SK-N-SH (cell line): ENCODE data around the gene FAM120A. TPM values are rescaled to one million over a fixed set of nuclear protein-coding genes. Genes with fewer than 3 reads are reported as not detected.

ENCODE experiments used
- CTCF ChIA-PET: fragments of 300-600, 350-600 bp; formaldehyde crosslinking; extraction: SDS; loops from one replicate; lab custom pipeline; 2021; lab: Yijun Ruan, JAX
- POLR2A ChIA-PET: fragments of 350-600 bp; sonication (Branson Sonifier 250); formaldehyde crosslinking; extraction: SDS; loops from one replicate; lab custom pipeline; 2020; ENCODE audit warnings: antibody characterized with exemption, inconsistent platforms; lab: Yijun Ruan, JAX
- DNase-seq: peaks from one replicate; pipeline ENCODE4 v3.0.0; 2012
- H2AFZ ChIP-seq: fragments of 200-600 bp; sonication (generic); 2 replicates; pipeline ENCODE4 v1.8.1; 2016; ENCODE audit warnings: antibody characterized with exemption, mild to moderate bottlenecking, low read depth
- H3F3A ChIP-seq: fragments of 200-600 bp; sonication (generic); replicated peaks from 2 replicates; pipeline ENCODE3; 2016; ENCODE audit warnings: antibody characterized with exemption, mild to moderate bottlenecking; ENCODE audit not compliant: insufficient read depth
- H3K27ac ChIP-seq, 2 experiments: fragments of 200-500 bp in 1 of 2; fragments of 200-600 bp in 1 of 2; sonication (Bioruptor generic) in 1 of 2; sonication (generic), shearing (Covaris generic) in 1 of 2; 2 replicates each; pipeline versions ENCODE4 v1.5.1 to v1.6.1; 2014 to 2016; ENCODE audit warnings: low read depth in 2 of 2, inconsistent platforms in 1 of 2, low read length in 1 of 2, mild to moderate bottlenecking in 1 of 2, mixed read lengths in 1 of 2
- H3K27me3 ChIP-seq: fragments of 200-600 bp; sonication (generic), shearing (Covaris generic); 2 replicates; pipeline ENCODE4 v1.6.1; 2016; ENCODE audit warnings: mixed run types; ENCODE audit not compliant: insufficient read depth
- H3K36me3 ChIP-seq, 2 experiments: fragments of 200-500 bp in 1 of 2; fragments of 200-600 bp in 1 of 2; sonication (Bioruptor generic) in 1 of 2; sonication (generic) in 1 of 2; replicated peaks in 1 of 2; 2 replicates each; pipeline versions ENCODE3 to v1.5.1; 2014 to 2016; ENCODE audit warnings: low read length in 1 of 2, mild to moderate bottlenecking in 1 of 2; ENCODE audit not compliant: insufficient read depth in 2 of 2, control insufficient read depth in 1 of 2
- H3K4me1 ChIP-seq, 2 experiments: fragments of 200-500 bp in 1 of 2; fragments of 200-600 bp in 1 of 2; sonication (Bioruptor generic) in 1 of 2; sonication (generic), shearing (Covaris generic) in 1 of 2; 2 replicates each; pipeline versions ENCODE4 v1.5.1 to v1.6.1; 2014 to 2016; ENCODE audit warnings: low read depth in 1 of 2, low read length in 1 of 2, mixed run types in 1 of 2; ENCODE audit not compliant: insufficient read depth in 2 of 2, control insufficient read depth in 1 of 2
- H3K4me2 ChIP-seq: fragments of 200-600 bp; sonication (generic), shearing (Covaris generic); 2 replicates; pipeline ENCODE4 v1.6.1; 2017; ENCODE audit warnings: mixed run types
- H3K4me3 ChIP-seq, 2 experiments: fragments of 200-500 bp in 1 of 2; fragments of 200-600 bp in 1 of 2; sonication (Bioruptor generic) in 1 of 2; sonication (generic), shearing (Covaris generic) in 1 of 2; 2 replicates each; pipeline versions ENCODE4 v1.5.1 to v1.8.1; 2014 to 2016; ENCODE audit warnings: low read depth in 2 of 2, inconsistent platforms in 1 of 2, low read length in 1 of 2, mild to moderate bottlenecking in 1 of 2, mixed read lengths in 1 of 2, moderate library complexity in 1 of 2
- H3K79me2 ChIP-seq: fragments of 200-600 bp; sonication (generic); 2 replicates; pipeline ENCODE4 v1.8.1; 2017; ENCODE audit warnings: mild to moderate bottlenecking; ENCODE audit not compliant: insufficient read depth
- H3K9ac ChIP-seq: fragments of 200-600 bp; sonication (generic); 2 replicates; pipeline ENCODE4 v1.6.1; 2017; ENCODE audit warnings: mixed run types
- H3K9me2 ChIP-seq: fragments of 200-600 bp; sonication (generic); 2 replicates; pipeline ENCODE4 v1.6.1; 2017; ENCODE audit warnings: mixed run types
- H3K9me3 ChIP-seq: fragments of 200-600 bp; sonication (generic); 2 replicates; pipeline ENCODE4 v1.6.1; 2017; ENCODE audit warnings: mixed run types, mild to moderate bottlenecking, moderate library complexity
- H4K20me1 ChIP-seq: fragments of 200-600 bp; sonication (generic); 2 replicates; pipeline ENCODE4 v1.6.1; 2017; ENCODE audit warnings: mild to moderate bottlenecking, mixed run types; ENCODE audit not compliant: insufficient read depth
- CHD2 ChIP-seq: fragments of 150-350 bp; IDR thresholded peaks from 2 replicates; pipeline ENCODE4 v1.6.1; 2018; ENCODE audit warnings: low read length; ENCODE audit not compliant: partially characterized antibody
- ELF1 ChIP-seq: IDR thresholded peaks from 2 replicates; pipeline ENCODE4 v1.4.0; 2012
- EZH2phosphoT487 ChIP-seq: fragments of 200-600 bp; sonication (generic); IDR thresholded peaks from 2 replicates; pipeline ENCODE4 v1.6.1; 2017; ENCODE audit warnings: low read depth, mixed run types, mild to moderate bottlenecking, antibody characterized with exemption, moderate library complexity, borderline replicate concordance
- FOSL2 ChIP-seq: IDR thresholded peaks from 2 replicates; pipeline ENCODE4 v1.4.0; 2012; ENCODE audit warnings: low read depth, mild to moderate bottlenecking, moderate library complexity, borderline replicate concordance
- FOXJ3 ChIP-seq: sonication (generic); formaldehyde crosslinking; IDR thresholded peaks from 2 replicates; pipeline ENCODE4 v1.5.1; 2020; ENCODE audit warnings: mild to moderate bottlenecking, missing genetic modification reagents
- GABPA ChIP-seq: IDR thresholded peaks from 2 replicates; pipeline ENCODE4 v1.4.0; 2012; ENCODE audit warnings: low read depth, mild to moderate bottlenecking
- GATA2 ChIP-seq: sonication (generic); formaldehyde crosslinking; IDR thresholded peaks from 2 replicates; pipeline ENCODE4 v1.5.0; 2020; ENCODE audit warnings: mild to moderate bottlenecking, missing genetic modification reagents
- NRF1 ChIP-seq: IDR thresholded peaks from 2 replicates; pipeline ENCODE4 v1.6.1; 2012; ENCODE audit warnings: low read depth, mild to moderate bottlenecking, low read length
- RFX5 ChIP-seq: IDR thresholded peaks from 2 replicates; pipeline ENCODE4 v1.6.1; 2012; ENCODE audit warnings: mild to moderate bottlenecking, improper control_type of control experiment, low read length
- RXRA ChIP-seq: IDR thresholded peaks from 2 replicates; pipeline ENCODE4 v1.4.0; 2012; ENCODE audit warnings: low read depth, mild to moderate bottlenecking, borderline replicate concordance
- SIN3A ChIP-seq: IDR thresholded peaks from 2 replicates; pipeline ENCODE4 v1.6.1; 2012; ENCODE audit warnings: low read depth, mild to moderate bottlenecking, low read length, moderate library complexity, borderline replicate concordance
- SMC3 ChIP-seq: IDR thresholded peaks from 2 replicates; pipeline ENCODE4 v1.6.1; 2012; ENCODE audit warnings: low read depth, low read length, improper control_type of control experiment
- TEAD4 ChIP-seq: IDR thresholded peaks from 2 replicates; pipeline ENCODE4 v1.4.0; 2012; ENCODE audit warnings: mild to moderate bottlenecking, borderline replicate concordance; ENCODE audit not compliant: insufficient read depth
- WGBS: methylation state at CpG from one replicate; pipeline ENCODE4 v1.1.6; 2017; ENCODE audit warnings: low lambda C conversion rate; 5-methylcytosine and 5-hydroxymethylcytosine counted together
- polyA plus RNA-seq, 3 experiments: library from polyadenylated mRNA; depleted of rRNA; stranded (reverse); fragments of >200 nt; gene quantifications; 2 replicates each; pipeline ENCODE4 v1.2.3, GENCODE V29; 2012
- TF ChIP-seq, protein P1 (sequence below): IDR thresholded peaks from 2 replicates; pipeline ENCODE4 v1.6.1; 2012; ENCODE audit warnings: mild to moderate bottlenecking, low read depth, low read length, moderate library complexity
- TF ChIP-seq, protein P2 (sequence below): IDR thresholded peaks from 2 replicates; pipeline ENCODE4; 2012
- TF ChIP-seq, protein P3 (sequence below): IDR thresholded peaks from 2 replicates; pipeline ENCODE4 v1.4.0; 2012; ENCODE audit warnings: low read depth, borderline replicate concordance
- TF ChIP-seq, protein P4 (sequence below): fragments of 150-350 bp; IDR thresholded peaks from 2 replicates; pipeline ENCODE4 v1.6.1; 2017; ENCODE audit warnings: antibody characterized with exemption, low read length, low read depth, borderline replicate concordance
- TF ChIP-seq, protein P5 (sequence below): IDR thresholded peaks from 2 replicates; pipeline ENCODE4 v1.4.0; 2012; ENCODE audit warnings: low read depth
- TF ChIP-seq, protein P6 (sequence below): fragments of 150-350 bp; IDR thresholded peaks from 2 replicates; pipeline ENCODE4 v1.6.1; 2016; ENCODE audit warnings: mild to moderate bottlenecking, low read depth, low read length

FAM120A gene
- polyA plus RNA-seq, 1 of the 3 experiments (the other 2 are of a cell fraction), result 58.6 TPM

DNA sequence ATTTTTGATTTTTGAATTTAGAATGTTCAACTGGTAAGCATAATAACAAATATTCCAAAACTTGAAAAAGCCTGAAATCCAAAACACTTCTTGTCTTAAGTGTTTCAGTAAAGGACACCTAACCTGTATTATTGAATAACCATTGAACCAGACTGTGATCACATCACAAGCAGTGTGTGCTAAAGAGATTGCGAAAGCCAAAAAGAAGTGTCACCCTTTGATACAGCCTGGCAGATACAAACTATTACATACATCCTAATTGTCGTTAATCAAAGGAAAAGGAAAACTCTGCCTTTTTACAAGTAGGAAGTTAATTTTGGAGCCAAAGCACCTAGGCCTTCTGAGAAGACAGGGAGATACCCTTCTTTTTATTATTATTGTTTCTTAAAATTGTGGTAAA, 10.3 kb downstream of the FAM120A start:
- no peak overlapping the region for H3K4me3 ChIP-seq
- no peaks in the 10 kb centered on the region for H3K27me3 ChIP-seq
- H4K20me1 ChIP-seq, result peaks cover 73% of the 10 kb centered on the region
- WGBS, result 96% methylated on average over 2 of the region's 2 CpGs
- H3K4me1 ChIP-seq, result peaks cover 21 to 23% of the 10 kb centered on the region in 2 experiments; a peak in 3 of 4 replicates
- no peak overlapping the region for H3K9ac ChIP-seq
- H2AFZ ChIP-seq, result no peak overlapping the region
- no peak overlapping the region for H3K27ac ChIP-seq
- CTCF ChIA-PET, result no interaction called here
- peaks cover 0 to 3% of the 10 kb centered on the region in 2 experiments for H3K36me3 ChIP-seq
- no peak for DNase-seq
- no peaks in the 10 kb centered on the region for H3K9me2 ChIP-seq
- H3F3A ChIP-seq, result no peaks in the 10 kb centered on the region
- H3K9me3 ChIP-seq, result no peaks in the 10 kb centered on the region
- POLR2A ChIA-PET, result no interaction called here
- H3K79me2 ChIP-seq, result peaks cover 100% of the 10 kb centered on the region
- TF ChIP-seq GABPA (no peak), SIN3A (no peak), FOSL2 (no peak), TEAD4 (no peak), NRF1 (no peak)
- TF ChIP-seq, protein P1, sequence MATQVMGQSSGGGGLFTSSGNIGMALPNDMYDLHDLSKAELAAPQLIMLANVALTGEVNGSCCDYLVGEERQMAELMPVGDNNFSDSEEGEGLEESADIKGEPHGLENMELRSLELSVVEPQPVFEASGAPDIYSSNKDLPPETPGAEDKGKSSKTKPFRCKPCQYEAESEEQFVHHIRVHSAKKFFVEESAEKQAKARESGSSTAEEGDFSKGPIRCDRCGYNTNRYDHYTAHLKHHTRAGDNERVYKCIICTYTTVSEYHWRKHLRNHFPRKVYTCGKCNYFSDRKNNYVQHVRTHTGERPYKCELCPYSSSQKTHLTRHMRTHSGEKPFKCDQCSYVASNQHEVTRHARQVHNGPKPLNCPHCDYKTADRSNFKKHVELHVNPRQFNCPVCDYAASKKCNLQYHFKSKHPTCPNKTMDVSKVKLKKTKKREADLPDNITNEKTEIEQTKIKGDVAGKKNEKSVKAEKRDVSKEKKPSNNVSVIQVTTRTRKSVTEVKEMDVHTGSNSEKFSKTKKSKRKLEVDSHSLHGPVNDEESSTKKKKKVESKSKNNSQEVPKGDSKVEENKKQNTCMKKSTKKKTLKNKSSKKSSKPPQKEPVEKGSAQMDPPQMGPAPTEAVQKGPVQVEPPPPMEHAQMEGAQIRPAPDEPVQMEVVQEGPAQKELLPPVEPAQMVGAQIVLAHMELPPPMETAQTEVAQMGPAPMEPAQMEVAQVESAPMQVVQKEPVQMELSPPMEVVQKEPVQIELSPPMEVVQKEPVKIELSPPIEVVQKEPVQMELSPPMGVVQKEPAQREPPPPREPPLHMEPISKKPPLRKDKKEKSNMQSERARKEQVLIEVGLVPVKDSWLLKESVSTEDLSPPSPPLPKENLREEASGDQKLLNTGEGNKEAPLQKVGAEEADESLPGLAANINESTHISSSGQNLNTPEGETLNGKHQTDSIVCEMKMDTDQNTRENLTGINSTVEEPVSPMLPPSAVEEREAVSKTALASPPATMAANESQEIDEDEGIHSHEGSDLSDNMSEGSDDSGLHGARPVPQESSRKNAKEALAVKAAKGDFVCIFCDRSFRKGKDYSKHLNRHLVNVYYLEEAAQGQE, result no peak
- TF ChIP-seq, protein P2, sequence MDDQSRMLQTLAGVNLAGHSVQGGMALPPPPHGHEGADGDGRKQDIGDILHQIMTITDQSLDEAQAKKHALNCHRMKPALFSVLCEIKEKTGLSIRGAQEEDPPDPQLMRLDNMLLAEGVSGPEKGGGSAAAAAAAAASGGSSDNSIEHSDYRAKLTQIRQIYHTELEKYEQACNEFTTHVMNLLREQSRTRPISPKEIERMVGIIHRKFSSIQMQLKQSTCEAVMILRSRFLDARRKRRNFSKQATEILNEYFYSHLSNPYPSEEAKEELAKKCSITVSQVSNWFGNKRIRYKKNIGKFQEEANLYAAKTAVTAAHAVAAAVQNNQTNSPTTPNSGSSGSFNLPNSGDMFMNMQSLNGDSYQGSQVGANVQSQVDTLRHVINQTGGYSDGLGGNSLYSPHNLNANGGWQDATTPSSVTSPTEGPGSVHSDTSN, result no peak
- no peak overlapping the region for H3K4me2 ChIP-seq

DNA sequence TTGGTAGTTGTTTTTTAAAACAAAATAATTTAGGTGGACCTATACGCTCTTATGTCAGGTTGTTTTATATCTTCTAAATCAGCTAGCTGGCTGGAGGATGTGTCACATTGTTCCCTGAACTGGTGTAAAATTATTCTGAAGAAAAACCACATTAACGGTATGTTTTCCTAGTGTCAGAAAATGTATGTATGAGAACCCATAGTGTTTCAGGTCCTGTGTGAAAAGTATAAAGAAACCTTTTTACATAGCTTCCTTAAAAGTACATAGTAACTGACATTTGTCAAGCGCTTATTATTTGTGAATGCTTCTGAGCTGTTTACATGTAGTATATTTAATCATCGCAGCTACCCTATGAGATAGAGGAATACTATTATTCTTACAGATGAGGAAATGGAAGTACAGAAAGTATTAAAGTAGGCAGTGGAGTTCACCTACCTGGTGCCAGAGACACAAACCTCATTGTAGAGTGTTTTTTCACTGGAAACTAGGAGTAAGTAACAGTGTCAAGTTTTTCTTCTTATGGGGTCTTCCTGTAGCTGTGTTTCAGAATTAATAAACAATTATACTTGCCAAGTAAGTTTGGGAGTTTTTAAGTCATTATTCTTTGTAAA, 12.3 kb downstream of the FAM120A start:
- WGBS, result 95% methylated on average over 4 of the region's 4 CpGs
- POLR2A ChIA-PET, result no interaction called here
- H3K27me3 ChIP-seq, result no peaks in the 10 kb centered on the region
- H2AFZ ChIP-seq, result no peak overlapping the region
- no peak for DNase-seq
- TF ChIP-seq CHD2 (no peak), EZH2phosphoT487 (no peak), ELF1 (no peak), RFX5 (no peak), SMC3 (no peak), GABPA (no peak), GATA2 (CRISPR knock-in tag) (no peak), RXRA (no peak), FOXJ3 (CRISPR knock-in tag) (no peak)
- TF ChIP-seq, protein P3, sequence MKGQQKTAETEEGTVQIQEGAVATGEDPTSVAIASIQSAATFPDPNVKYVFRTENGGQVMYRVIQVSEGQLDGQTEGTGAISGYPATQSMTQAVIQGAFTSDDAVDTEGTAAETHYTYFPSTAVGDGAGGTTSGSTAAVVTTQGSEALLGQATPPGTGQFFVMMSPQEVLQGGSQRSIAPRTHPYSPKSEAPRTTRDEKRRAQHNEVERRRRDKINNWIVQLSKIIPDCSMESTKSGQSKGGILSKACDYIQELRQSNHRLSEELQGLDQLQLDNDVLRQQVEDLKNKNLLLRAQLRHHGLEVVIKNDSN, result no peak
- TF ChIP-seq, protein P4, sequence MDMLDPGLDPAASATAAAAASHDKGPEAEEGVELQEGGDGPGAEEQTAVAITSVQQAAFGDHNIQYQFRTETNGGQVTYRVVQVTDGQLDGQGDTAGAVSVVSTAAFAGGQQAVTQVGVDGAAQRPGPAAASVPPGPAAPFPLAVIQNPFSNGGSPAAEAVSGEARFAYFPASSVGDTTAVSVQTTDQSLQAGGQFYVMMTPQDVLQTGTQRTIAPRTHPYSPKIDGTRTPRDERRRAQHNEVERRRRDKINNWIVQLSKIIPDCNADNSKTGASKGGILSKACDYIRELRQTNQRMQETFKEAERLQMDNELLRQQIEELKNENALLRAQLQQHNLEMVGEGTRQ, result no peak
- TF ChIP-seq, protein P5, sequence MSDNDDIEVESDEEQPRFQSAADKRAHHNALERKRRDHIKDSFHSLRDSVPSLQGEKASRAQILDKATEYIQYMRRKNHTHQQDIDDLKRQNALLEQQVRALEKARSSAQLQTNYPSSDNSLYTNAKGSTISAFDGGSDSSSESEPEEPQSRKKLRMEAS, result no peak
- TF ChIP-seq, protein P6, sequence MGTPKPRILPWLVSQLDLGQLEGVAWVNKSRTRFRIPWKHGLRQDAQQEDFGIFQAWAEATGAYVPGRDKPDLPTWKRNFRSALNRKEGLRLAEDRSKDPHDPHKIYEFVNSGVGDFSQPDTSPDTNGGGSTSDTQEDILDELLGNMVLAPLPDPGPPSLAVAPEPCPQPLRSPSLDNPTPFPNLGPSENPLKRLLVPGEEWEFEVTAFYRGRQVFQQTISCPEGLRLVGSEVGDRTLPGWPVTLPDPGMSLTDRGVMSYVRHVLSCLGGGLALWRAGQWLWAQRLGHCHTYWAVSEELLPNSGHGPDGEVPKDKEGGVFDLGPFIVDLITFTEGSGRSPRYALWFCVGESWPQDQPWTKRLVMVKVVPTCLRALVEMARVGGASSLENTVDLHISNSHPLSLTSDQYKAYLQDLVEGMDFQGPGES, result no peak
- H3K36me3 ChIP-seq, result no peaks in the 10 kb centered on the region
- H3K9me3 ChIP-seq, result no peaks in the 10 kb centered on the region
- peaks cover 70% of the 10 kb centered on the region for H4K20me1 ChIP-seq
- H3K9ac ChIP-seq, result no peak overlapping the region
- H3K4me1 ChIP-seq, result peaks cover 28 to 30% of the 10 kb centered on the region in 2 experiments; a peak in 3 of 4 replicates
- no peak overlapping the region for H3K27ac ChIP-seq
- no peaks in the 10 kb centered on the region for H3F3A ChIP-seq
- no peak overlapping the region for H3K4me2 ChIP-seq
- H3K79me2 ChIP-seq, result peaks cover 100% of the 10 kb centered on the region
- H3K4me3 ChIP-seq, result no peak overlapping the region
- CTCF ChIA-PET, result interaction anchor here (1.1 to 2.8 kb wide), 3 partner anchors 12 to 115 kb away, joined by 3 to 12 read pairs (median 3); partner anchors contain the start of gene FAM120A
- H3K9me2 ChIP-seq, result no peaks in the 10 kb centered on the region
